CD14-positive monocyte (primary cell): Measurements from ENCODE around the gene SKIC8. TPM values are rescaled to one million over a fixed set of nuclear protein-coding genes. Genes with fewer than 3 reads are reported as not detected.

Experiments used
- DNase-seq, 3 donors: peaks; one replicate each; pipeline ENCODE4 v3.0.0-alpha.2; 2011 to 2022
- H2AFZ ChIP-seq: 2 replicates; pipeline ENCODE4 v1.6.0; 2012; ENCODE audit warnings: mild to moderate bottlenecking, low read depth, low read length, inconsistent platforms; ENCODE audit not compliant: insufficient read depth, poor library complexity, severe bottlenecking
- H3K27ac ChIP-seq, 2 donors: 1 replicate in 1 of 2; 2 replicates in 1 of 2; pipeline ENCODE4 v1.5.1; 2012 to 2013; ENCODE audit warnings: low read length in 2 of 2, control low read depth in 1 of 2, inconsistent platforms in 1 of 2, low read depth in 1 of 2, mild to moderate bottlenecking in 1 of 2
- H3K27me3 ChIP-seq, 2 donors: one replicate each; pipeline versions ENCODE4 v1.6.0 to v1.6.1; 2011 to 2013; ENCODE audit warnings: low read length in 2 of 2; ENCODE audit not compliant: control insufficient read depth in 2 of 2, insufficient read depth in 2 of 2
- H3K36me3 ChIP-seq, 2 donors: replicated peaks in 1 of 2; 1 replicate in 1 of 2; 2 replicates in 1 of 2; pipeline versions ENCODE4 v1.5.1 to v1.6.1; 2012 to 2013; ENCODE audit warnings: low read length in 2 of 2, control low read depth in 1 of 2, inconsistent platforms in 1 of 2, mild to moderate bottlenecking in 1 of 2; ENCODE audit not compliant: insufficient read depth in 2 of 2, control insufficient read depth in 1 of 2
- H3K4me1 ChIP-seq, 2 donors: 1 replicate in 1 of 2; 2 replicates in 1 of 2; pipeline versions ENCODE4 v1.5.1 to v1.6.1; 2012 to 2013; ENCODE audit warnings: low read length in 2 of 2, control low read depth in 1 of 2, inconsistent platforms in 1 of 2, mild to moderate bottlenecking in 1 of 2, moderate library complexity in 1 of 2; ENCODE audit not compliant: insufficient read depth in 2 of 2, control insufficient read depth in 1 of 2
- H3K4me2 ChIP-seq: replicated peaks from 2 replicates; pipeline ENCODE3; 2012; ENCODE audit warnings: low read length, moderate library complexity, mild to moderate bottlenecking; ENCODE audit not compliant: poor library complexity, severe bottlenecking; ENCODE audit errors: extremely low read depth
- H3K4me3 ChIP-seq, 3 experiments: fragments of 200-600 bp in 1 of 3; sonication (generic) in 1 of 3; replicated peaks in 1 of 3; 1 replicate in 2 of 3; 2 replicates in 1 of 3; pipeline ENCODE4 v1.5.1; 2011 to 2013; ENCODE audit warnings: low read length in 3 of 3, mild to moderate bottlenecking in 3 of 3, control low read depth in 2 of 3, low read depth in 2 of 3, inconsistent platforms in 1 of 3, moderate library complexity in 1 of 3
- H3K79me2 ChIP-seq: 2 replicates; pipeline ENCODE4 v1.6.0; 2012; ENCODE audit warnings: mild to moderate bottlenecking, control low read depth, inconsistent platforms, low read length, moderate library complexity; ENCODE audit not compliant: insufficient read depth
- H3K9ac ChIP-seq: 2 replicates; pipeline ENCODE4 v1.6.0; 2017; ENCODE audit warnings: low read length, mild to moderate bottlenecking; ENCODE audit not compliant: insufficient read depth, poor library complexity, severe bottlenecking
- H3K9me3 ChIP-seq, 2 donors: replicated peaks in 1 of 2; 1 replicate in 1 of 2; 2 replicates in 1 of 2; pipeline versions ENCODE4 v1.5.1 to v1.6.1; 2012 to 2013; ENCODE audit warnings: low read length in 2 of 2, control low read depth in 1 of 2; ENCODE audit not compliant: control insufficient read depth in 1 of 2, insufficient read depth in 1 of 2
- H4K20me1 ChIP-seq: 2 replicates; pipeline ENCODE4 v1.6.0; 2012; ENCODE audit warnings: mild to moderate bottlenecking, low read length, control low read depth, moderate library complexity; ENCODE audit not compliant: insufficient read depth
- H3K27ac Mint-ChIP-seq, 7 donors: one replicate each; pipeline ENCODE4 v1.8.0; 2020; ENCODE audit warnings: mild to moderate bottlenecking in 7 of 7, mixed read lengths in 7 of 7, moderate library complexity in 6 of 7, inconsistent platforms in 2 of 7
- H3K27me3 Mint-ChIP-seq, 3 donors: one replicate each; pipeline ENCODE4 v1.8.0; 2021 to 2022; ENCODE audit warnings: low read depth in 3 of 3, mild to moderate bottlenecking in 3 of 3, mixed read lengths in 3 of 3, moderate library complexity in 3 of 3, inconsistent platforms in 1 of 3
- H3K36me3 Mint-ChIP-seq, 2 donors: one replicate each; pipeline ENCODE4 v1.8.0; 2020; ENCODE audit warnings: mixed read lengths in 2 of 2, inconsistent platforms in 1 of 2, mild to moderate bottlenecking in 1 of 2
- H3K4me1 Mint-ChIP-seq: one replicate; pipeline ENCODE4 v1.8.0; 2020; ENCODE audit warnings: mild to moderate bottlenecking, mixed read lengths
- H3K4me3 Mint-ChIP-seq, 2 donors: one replicate each; pipeline ENCODE4 v1.8.0; 2020; ENCODE audit warnings: mild to moderate bottlenecking in 2 of 2, mixed read lengths in 2 of 2, moderate library complexity in 1 of 2
- H3K9me3 Mint-ChIP-seq, 7 donors: one replicate each; pipeline ENCODE4 v1.8.0; 2020 to 2022; ENCODE audit warnings: mixed read lengths in 7 of 7, mild to moderate bottlenecking in 6 of 7, moderate library complexity in 6 of 7, inconsistent platforms in 2 of 7
- WGBS: methylation state at CpG from one replicate; pipeline ENCODE4 v1.1.5; 2013; ENCODE audit warnings: missing lambda C conversion rate; ENCODE audit not compliant: insufficient coverage; 5-methylcytosine and 5-hydroxymethylcytosine counted together
- intact Hi-C, 2 donors: fragments of 100-400 bp; cut with micrococcal nuclease; formaldehyde crosslinking; loops; one replicate each; pipeline versions ENCODE4 v1.15.0 to v1.15.1; 2023
- polyA plus RNA-seq, 3 donors: library from polyadenylated mRNA; depleted of rRNA in 1 of 3; unstranded in 2 of 3; stranded (reverse) in 1 of 3; fragments of 300-500 nt in 2 of 3; fragments of >200 nt in 1 of 3; fragmentation: Illumina TruSeq in 2 of 3; gene quantifications; 1 replicate in 2 of 3; 2 replicates in 1 of 3; pipeline ENCODE4 v1.2.3, GENCODE V29; 2012 to 2021
- TF ChIP-seq, protein P1 (sequence below): fragments of 200-600 bp; IDR thresholded peaks from one replicate; pipeline ENCODE4 v1.8.0; 2022; ENCODE audit warnings: antibody characterized with exemption, mild to moderate bottlenecking

Gene SKIC8
- polyA plus RNA-seq, 3 donors = 59.8 to 123 (median 88.0) TPM

DNA sequence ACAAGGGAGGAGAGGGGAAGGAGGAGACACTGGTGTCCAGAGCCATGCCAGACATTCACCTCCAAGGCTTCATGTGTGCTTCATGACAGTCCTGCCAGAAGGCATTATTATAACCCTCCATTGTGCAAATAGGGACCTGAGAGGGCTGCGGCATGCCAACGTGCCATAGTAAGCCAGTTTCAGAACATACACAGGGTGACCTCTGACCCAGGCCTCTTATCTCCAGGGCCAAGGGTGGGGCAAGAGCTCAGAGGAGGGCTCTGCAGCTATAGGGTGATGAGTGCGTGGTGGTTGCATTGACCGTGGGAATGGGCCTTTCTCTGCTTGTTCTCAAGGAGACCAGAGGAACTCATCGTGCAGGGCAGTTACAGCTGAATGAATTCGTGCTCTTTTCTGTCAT is 55.3 kb downstream of the SKIC8 start:
- Histone ChIP-seq H4K20me1 (no peaks in the 10 kb centered on the region), H3K36me3 (no peaks in the 10 kb centered on the region), H2AFZ (no peak overlapping the region), H3K4me3 (no peak overlapping the region), H3K9ac (no peak overlapping the region), H3K4me2 (no peak overlapping the region), H3K4me1 (peaks cover 5% of the 10 kb centered on the region in 2 donors), H3K79me2 (no peaks in the 10 kb centered on the region), H3K27me3 (no peaks in the 10 kb centered on the region), H3K9me3 (no peaks in the 10 kb centered on the region), H3K27ac (no peak overlapping the region)
- intact Hi-C loops = loop anchor here (5.0 kb wide), 3 partner anchors 112 to 287 kb away; partner anchors contain the start of gene CIB2 (in 1 of the 2)
- WGBS = 97% methylated on average over 4 of the region's 6 CpGs
- peaks cover 1 to 3% (median 2%) of the 10 kb centered on the region in 3 donors for H3K27me3 Mint-ChIP-seq
- TF ChIP-seq, protein P1, sequence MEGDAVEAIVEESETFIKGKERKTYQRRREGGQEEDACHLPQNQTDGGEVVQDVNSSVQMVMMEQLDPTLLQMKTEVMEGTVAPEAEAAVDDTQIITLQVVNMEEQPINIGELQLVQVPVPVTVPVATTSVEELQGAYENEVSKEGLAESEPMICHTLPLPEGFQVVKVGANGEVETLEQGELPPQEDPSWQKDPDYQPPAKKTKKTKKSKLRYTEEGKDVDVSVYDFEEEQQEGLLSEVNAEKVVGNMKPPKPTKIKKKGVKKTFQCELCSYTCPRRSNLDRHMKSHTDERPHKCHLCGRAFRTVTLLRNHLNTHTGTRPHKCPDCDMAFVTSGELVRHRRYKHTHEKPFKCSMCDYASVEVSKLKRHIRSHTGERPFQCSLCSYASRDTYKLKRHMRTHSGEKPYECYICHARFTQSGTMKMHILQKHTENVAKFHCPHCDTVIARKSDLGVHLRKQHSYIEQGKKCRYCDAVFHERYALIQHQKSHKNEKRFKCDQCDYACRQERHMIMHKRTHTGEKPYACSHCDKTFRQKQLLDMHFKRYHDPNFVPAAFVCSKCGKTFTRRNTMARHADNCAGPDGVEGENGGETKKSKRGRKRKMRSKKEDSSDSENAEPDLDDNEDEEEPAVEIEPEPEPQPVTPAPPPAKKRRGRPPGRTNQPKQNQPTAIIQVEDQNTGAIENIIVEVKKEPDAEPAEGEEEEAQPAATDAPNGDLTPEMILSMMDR = no peak
- H3K4me1 Mint-ChIP-seq = peaks cover 2% of the 10 kb centered on the region
- DNase-seq = no peak
- H3K9me3 Mint-ChIP-seq = peaks cover 0 to 2% (median 0%) of the 10 kb centered on the region in 7 donors
- no peak overlapping the region for H3K4me3 Mint-ChIP-seq
- no peak overlapping the region for H3K27ac Mint-ChIP-seq
- no peaks in the 10 kb centered on the region for H3K36me3 Mint-ChIP-seq

DNA sequence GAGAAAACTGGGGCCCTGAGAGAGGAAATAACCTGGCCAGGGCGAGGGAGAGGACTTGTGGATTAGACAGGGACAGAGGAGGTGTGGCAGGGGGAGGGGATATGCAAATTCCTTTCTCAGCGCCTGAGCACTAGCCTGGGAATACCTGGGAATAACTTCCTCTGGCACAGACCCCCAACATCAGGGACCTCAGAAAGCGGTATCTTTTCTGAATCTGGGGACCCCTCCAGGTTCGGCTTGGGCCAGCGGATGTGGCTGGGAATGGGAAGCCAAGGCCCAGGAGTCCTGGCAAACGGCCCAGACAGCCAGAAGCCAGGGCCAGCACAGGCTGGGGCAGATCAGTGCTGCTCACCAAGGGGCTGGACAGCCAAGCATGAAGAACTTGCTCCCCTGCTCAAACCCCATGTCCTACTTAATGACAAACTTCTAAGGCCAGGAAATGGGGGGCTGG is 55.9 kb downstream of the SKIC8 start:
- Histone ChIP-seq H3K9me3 (no peaks in the 10 kb centered on the region), H3K4me1 (peaks cover 5% of the 10 kb centered on the region in 2 donors), H3K36me3 (no peaks in the 10 kb centered on the region), H3K4me2 (no peak overlapping the region), H3K4me3 (no peak overlapping the region), H4K20me1 (no peaks in the 10 kb centered on the region), H3K27ac (no peak overlapping the region), H3K79me2 (no peaks in the 10 kb centered on the region), H3K27me3 (no peaks in the 10 kb centered on the region), H3K9ac (no peak overlapping the region), H2AFZ (no peak overlapping the region)
- TF ChIP-seq, protein P1 = no peak
- no peaks in the 10 kb centered on the region for H3K36me3 Mint-ChIP-seq
- H3K4me3 Mint-ChIP-seq = no peak overlapping the region
- H3K27ac Mint-ChIP-seq = no peak overlapping the region
- intact Hi-C loops = loop anchor here (5.0 kb wide), 3 partner anchors 111 to 286 kb away; partner anchors contain the start of gene CIB2 (in 1 of the 2)
- 85% methylated on average over 4 of the region's 6 CpGs for WGBS
- DNase-seq = no peak
- H3K27me3 Mint-ChIP-seq = peaks cover 1 to 3% (median 2%) of the 10 kb centered on the region in 3 donors
- H3K9me3 Mint-ChIP-seq = peaks cover 0 to 2% (median 0%) of the 10 kb centered on the region in 7 donors
- H3K4me1 Mint-ChIP-seq = peaks cover 2% of the 10 kb centered on the region
